Measurements from ENCODE around the gene POLN.
"Not testable (repeated sequence)": the region's sequence is repeated elsewhere in the genome, so short reads cannot be mapped to it uniquely, and the experiment has no call there.

The POLN gene

DNA sequence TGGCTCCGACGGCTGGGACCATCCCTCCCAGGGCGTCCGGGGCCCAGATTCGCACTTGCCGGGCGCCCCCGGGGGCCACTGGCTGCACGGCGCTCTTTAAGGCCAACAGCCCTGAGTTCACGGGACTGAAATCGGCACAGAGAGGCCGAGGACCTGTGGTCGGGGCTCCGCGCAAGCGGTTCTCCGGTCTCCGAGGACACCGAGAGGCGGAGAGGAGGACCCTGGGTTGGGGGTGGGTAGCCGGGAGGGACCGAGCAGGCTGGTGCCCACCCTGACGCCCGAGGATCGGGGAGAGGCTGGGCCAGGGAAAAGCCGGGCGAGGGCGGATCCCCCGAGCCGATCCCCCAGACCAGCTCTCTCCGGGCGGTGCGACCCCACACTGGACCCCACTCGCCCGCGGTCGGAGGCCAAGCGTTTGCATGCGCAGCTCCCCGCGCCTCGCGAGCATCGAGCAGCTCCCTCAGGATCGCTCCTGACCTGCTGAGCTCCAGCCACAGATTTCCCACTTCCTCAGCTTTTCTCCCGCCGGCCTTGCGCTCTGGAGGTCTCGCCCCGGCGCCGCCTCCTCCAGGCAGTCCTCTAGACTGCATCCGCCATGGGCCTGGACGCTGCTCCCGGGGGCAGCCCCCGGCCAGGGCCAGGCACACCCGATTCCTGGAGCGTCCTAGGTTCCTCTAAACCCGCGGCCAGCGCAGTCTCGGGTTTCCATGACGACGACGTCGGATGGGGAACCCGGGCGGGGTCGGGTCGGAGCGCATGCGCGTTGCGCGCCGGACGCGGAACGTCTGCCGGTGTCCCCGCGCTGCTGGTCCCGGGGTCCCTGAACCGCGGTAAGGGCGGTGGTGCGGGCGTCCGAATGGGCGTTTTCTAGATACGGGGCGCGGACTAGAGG, 200.4 kb downstream of the POLN start:
- Histone ChIP-seq H3K27me3 (replicated peaks; ENCODE audit: control insufficient read depth, insufficient read depth, low read length, poor library complexity, severe bottlenecking) (peaks cover 14% of the 10 kb centered on the region), H3K4me1 (ENCODE audit: control insufficient read depth, insufficient read depth, low read length, poor library complexity, severe bottlenecking) (peaks cover 17% of the 10 kb centered on the region), H3K9me3 (ENCODE audit: control insufficient read depth, low read length) (no peaks in the 10 kb centered on the region), H3K4me3 (ENCODE audit: insufficient read depth, low read depth, low read length, poor library complexity, severe bottlenecking) (peak overlapping the region; percentile 78), H3K27ac (ENCODE audit: insufficient read depth, low read length, poor library complexity, severe bottlenecking) (peak overlapping the region; percentile 11), H3K36me3 (ENCODE audit: control insufficient read depth, insufficient read depth, low read length) (no peaks in the 10 kb centered on the region)
- DNase-seq = peak; percentile 56 to 75 (median 65)

DNA sequence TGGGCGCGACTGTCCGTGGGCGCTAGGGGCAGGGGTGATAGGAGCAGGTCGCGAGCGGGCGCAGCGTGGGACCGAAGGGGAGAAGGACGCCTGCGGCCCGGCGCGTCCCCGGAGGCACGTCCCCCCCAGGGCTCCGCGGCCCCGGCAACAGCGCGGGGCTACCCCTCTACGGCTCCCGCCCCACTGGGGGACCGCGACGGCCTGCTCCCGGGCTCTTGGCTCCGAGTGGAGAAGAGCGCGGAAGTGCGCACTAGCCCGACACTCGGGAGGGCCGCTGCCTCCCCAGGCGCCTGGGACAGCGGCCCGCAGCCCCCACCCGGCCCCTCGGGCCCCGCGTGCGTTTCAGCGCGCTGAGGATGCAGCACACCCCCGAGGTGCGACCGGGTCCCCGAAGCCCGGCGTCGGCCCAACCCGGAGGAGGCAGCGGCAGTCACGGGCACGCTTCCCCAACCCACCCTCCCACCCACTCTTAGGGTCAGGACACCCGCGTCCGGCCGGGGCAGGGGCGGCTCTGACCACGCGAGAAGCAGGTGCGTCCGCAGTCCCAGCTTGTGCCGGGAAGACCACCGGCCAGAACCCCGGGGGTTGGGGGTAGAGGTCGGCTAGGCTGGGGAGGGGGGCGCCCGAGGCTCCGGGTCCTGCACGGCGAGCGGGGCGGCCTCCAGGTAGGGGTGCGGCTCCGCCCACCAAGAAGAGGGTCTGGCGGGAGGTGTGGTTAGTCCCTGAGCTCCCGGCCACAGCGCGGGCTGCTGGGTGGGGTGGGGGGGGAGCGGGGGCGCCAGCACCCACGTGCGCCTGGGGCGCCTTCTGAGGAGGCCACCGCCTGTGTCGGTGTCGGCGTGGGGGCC, 201.3 kb downstream of the POLN start:
- Histone ChIP-seq H3K4me1 (ENCODE audit: control insufficient read depth, insufficient read depth, low read length, poor library complexity, severe bottlenecking) (peaks cover 17% of the 10 kb centered on the region), H3K27me3 (replicated peaks; ENCODE audit: control insufficient read depth, insufficient read depth, low read length, poor library complexity, severe bottlenecking) (peaks cover 14% of the 10 kb centered on the region), H3K36me3 (ENCODE audit: control insufficient read depth, insufficient read depth, low read length) (no peaks in the 10 kb centered on the region), H3K27ac (ENCODE audit: insufficient read depth, low read length, poor library complexity, severe bottlenecking) (no peak overlapping the region), H3K4me3 (ENCODE audit: insufficient read depth, low read depth, low read length, poor library complexity, severe bottlenecking) (peak overlapping the region; percentile 78), H3K9me3 (ENCODE audit: control insufficient read depth, low read length) (no peaks in the 10 kb centered on the region)
- DNase-seq = no peak

DNA sequence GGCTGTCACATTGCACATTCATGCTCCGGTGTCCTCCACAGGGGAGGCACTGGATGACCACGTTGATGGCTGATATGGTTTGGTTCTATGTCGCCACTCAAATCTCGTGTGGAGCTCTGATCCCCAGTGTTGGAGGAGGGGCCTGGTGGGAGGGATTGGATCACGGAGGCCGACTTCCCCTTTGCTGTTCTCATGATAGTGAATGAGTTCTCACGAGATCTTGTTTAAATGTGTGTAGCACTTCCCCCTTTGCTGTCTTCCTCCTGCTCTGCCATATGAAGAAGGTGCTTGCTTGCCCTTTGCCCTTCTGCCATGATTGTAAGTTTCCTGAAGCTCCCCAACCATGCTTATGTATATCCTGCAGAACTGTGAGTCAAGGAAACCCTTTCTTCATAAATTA, 205.1 kb downstream of the POLN start:
- peaks cover 14% of the 10 kb centered on the region for H3K27me3 ChIP-seq (replicated peaks; ENCODE audit: control insufficient read depth, insufficient read depth, low read length, poor library complexity, severe bottlenecking)
- H3K4me3 ChIP-seq (ENCODE audit: insufficient read depth, low read depth, low read length, poor library complexity, severe bottlenecking) = no peak overlapping the region

DNA sequence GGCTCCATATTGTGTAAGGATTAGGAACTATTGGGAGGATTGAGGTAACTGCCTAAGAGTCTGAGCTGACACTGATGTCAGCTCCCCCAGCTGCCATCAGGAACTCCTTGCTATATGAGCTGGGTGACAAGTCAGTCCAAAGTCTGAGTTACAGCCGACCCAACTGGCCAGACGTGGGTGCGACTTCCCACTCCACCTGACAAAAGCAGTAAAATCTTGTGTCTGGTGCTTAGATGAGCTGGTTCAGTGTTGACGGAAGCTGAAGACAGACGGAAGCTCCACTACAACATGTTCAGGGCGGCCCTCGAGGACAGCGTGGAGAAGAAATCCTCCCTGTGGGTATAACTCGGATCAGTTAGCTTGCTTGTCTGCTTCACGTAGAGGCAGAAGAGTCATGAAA, 205.6 kb downstream of the POLN start:
- Histone ChIP-seq H3K27me3 (replicated peaks; ENCODE audit: control insufficient read depth, insufficient read depth, low read length, poor library complexity, severe bottlenecking) (peaks cover 10% of the 10 kb centered on the region), H3K27ac (ENCODE audit: insufficient read depth, low read length, poor library complexity, severe bottlenecking) (no peak overlapping the region), H3K4me3 (ENCODE audit: insufficient read depth, low read depth, low read length, poor library complexity, severe bottlenecking) (no peak overlapping the region), H3K36me3 (ENCODE audit: control insufficient read depth, insufficient read depth, low read length) (no peaks in the 10 kb centered on the region), H3K4me1 (ENCODE audit: control insufficient read depth, insufficient read depth, low read length, poor library complexity, severe bottlenecking) (peaks cover 4% of the 10 kb centered on the region), H3K9me3 (ENCODE audit: control insufficient read depth, low read length) (no peaks in the 10 kb centered on the region)
- no peak for DNase-seq

More for the DNA sequence above, 205.1 kb downstream of the POLN start:
- no peaks in the 10 kb centered on the region for H3K36me3 ChIP-seq (ENCODE audit: control insufficient read depth, insufficient read depth, low read length)
- H3K27ac ChIP-seq (ENCODE audit: insufficient read depth, low read length, poor library complexity, severe bottlenecking) = no peak overlapping the region
- peaks cover 9% of the 10 kb centered on the region for H3K4me1 ChIP-seq (ENCODE audit: control insufficient read depth, insufficient read depth, low read length, poor library complexity, severe bottlenecking)
- no peak for DNase-seq
- no peaks in the 10 kb centered on the region for H3K9me3 ChIP-seq (ENCODE audit: control insufficient read depth, low read length)

DNA sequence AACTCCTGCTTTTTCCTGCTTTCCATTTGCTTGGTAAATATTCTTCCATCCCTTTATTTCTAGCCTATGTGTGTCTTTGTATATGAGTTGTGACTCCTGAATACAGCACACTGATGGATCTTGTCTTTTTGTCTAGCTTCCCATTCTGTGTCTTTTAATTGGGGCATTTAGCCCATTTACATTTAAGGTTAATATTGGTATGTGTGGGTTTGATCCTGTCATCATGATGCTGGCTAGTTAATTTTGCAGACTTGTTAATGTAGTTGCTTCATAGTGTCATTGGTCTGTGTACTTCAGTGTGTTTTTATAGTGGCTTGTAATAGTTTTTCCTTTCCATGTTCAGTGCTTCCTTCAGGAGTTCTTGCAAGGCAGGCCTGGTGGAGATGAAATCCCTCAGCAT, 210.8 kb downstream of the POLN start:
- not testable (repeated sequence) for H3K36me3 ChIP-seq (ENCODE audit: control insufficient read depth, insufficient read depth, low read length); H3K4me1 ChIP-seq (ENCODE audit: control insufficient read depth, insufficient read depth, low read length, poor library complexity, severe bottlenecking); H3K9me3 ChIP-seq (ENCODE audit: control insufficient read depth, low read length); DNase-seq; H3K4me3 ChIP-seq (ENCODE audit: insufficient read depth, low read depth, low read length, poor library complexity, severe bottlenecking); H3K27me3 ChIP-seq (replicated peaks; ENCODE audit: control insufficient read depth, insufficient read depth, low read length, poor library complexity, severe bottlenecking); H3K27ac ChIP-seq (ENCODE audit: insufficient read depth, low read length, poor library complexity, severe bottlenecking)

DNA sequence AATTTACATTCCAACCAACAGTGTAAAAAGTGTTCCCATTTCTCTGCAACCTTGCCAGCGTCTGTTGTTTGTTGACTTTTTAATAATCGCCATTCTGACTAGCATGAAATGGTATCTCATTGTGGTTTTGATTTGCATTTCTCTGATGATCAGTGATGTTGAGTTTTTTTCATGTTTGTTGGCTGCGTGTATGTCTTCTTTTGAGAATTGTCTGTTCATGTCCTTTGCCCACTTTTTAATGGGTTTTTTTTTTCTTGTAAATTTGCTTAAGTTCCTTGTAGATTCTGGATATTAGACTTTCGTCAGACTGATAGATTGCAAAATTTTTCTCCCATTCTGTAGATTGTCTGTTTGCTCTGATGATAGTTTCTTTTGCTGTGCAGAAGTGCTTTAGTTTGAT, 214.8 kb downstream of the POLN start:
- not testable (repeated sequence) for H3K4me1 ChIP-seq (ENCODE audit: control insufficient read depth, insufficient read depth, low read length, poor library complexity, severe bottlenecking); H3K4me3 ChIP-seq (ENCODE audit: insufficient read depth, low read depth, low read length, poor library complexity, severe bottlenecking); H3K9me3 ChIP-seq (ENCODE audit: control insufficient read depth, low read length); DNase-seq; H3K36me3 ChIP-seq (ENCODE audit: control insufficient read depth, insufficient read depth, low read length); H3K27ac ChIP-seq (ENCODE audit: insufficient read depth, low read length, poor library complexity, severe bottlenecking); H3K27me3 ChIP-seq (replicated peaks; ENCODE audit: control insufficient read depth, insufficient read depth, low read length, poor library complexity, severe bottlenecking)

DNA sequence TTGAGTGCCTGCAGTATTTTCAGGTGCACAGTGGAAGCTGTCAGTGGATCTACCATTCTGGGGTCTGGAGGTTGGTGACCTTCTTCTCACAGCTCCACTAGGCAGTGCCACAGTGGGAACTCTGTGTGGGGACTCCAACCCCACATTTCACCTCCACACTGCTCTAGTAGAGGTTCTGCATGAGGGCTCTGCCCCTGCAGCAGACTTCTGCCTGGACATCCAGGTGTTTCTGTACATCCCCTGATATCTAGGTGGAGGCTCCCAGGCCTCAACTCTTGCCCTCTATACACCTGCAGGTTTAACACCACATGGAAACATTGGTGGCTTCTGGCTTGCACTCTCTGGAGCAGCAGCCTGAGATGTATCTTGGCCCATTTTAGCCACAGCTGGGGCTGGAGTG, 216.1 kb downstream of the POLN start:
- H3K27ac ChIP-seq (ENCODE audit: insufficient read depth, low read length, poor library complexity, severe bottlenecking) = no peak overlapping the region
- DNase-seq = no peak
- no peaks in the 10 kb centered on the region for H3K4me1 ChIP-seq (ENCODE audit: control insufficient read depth, insufficient read depth, low read length, poor library complexity, severe bottlenecking)
- no peaks in the 10 kb centered on the region for H3K36me3 ChIP-seq (ENCODE audit: control insufficient read depth, insufficient read depth, low read length)
- no peaks in the 10 kb centered on the region for H3K9me3 ChIP-seq (ENCODE audit: control insufficient read depth, low read length)
- H3K4me3 ChIP-seq (ENCODE audit: insufficient read depth, low read depth, low read length, poor library complexity, severe bottlenecking) = no peak overlapping the region
- H3K27me3 ChIP-seq (replicated peaks; ENCODE audit: control insufficient read depth, insufficient read depth, low read length, poor library complexity, severe bottlenecking) = peaks cover 4% of the 10 kb centered on the region

DNA sequence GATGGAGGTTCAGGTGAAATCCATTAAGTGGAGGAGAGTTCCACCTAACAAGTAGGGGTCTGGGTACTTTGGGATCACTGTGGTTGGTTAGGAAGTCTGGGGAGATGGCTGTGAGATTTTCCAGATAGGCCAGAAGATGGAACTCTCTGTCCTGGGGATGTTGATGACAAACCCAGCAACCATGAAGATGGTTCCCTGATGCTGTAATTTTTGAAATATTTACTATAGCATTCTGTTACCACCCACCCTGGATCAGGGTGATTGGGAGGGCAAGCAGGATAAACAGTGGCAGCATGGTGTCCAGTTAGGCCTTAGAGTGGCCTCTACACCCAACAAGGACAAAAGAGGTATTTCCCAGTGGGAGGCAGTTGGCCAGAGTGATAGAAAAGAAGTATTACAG, 217.2 kb downstream of the POLN start:
- DNase-seq = no peak
- no peaks in the 10 kb centered on the region for H3K4me1 ChIP-seq (ENCODE audit: control insufficient read depth, insufficient read depth, low read length, poor library complexity, severe bottlenecking)
- no peak overlapping the region for H3K4me3 ChIP-seq (ENCODE audit: insufficient read depth, low read depth, low read length, poor library complexity, severe bottlenecking)

More for the DNA sequence above, 217.2 kb downstream of the POLN start:
- Histone ChIP-seq H3K27me3 (replicated peaks; ENCODE audit: control insufficient read depth, insufficient read depth, low read length, poor library complexity, severe bottlenecking) (peaks cover 4% of the 10 kb centered on the region), H3K27ac (ENCODE audit: insufficient read depth, low read length, poor library complexity, severe bottlenecking) (no peak overlapping the region), H3K9me3 (ENCODE audit: control insufficient read depth, low read length) (no peaks in the 10 kb centered on the region), H3K36me3 (ENCODE audit: control insufficient read depth, insufficient read depth, low read length) (no peaks in the 10 kb centered on the region)
